H4 (cell line): ENCODE data around the gene ACTL10. TPM values are rescaled to one million over a fixed set of nuclear protein-coding genes. Genes with fewer than 3 reads are reported as not detected.
"Not testable (repeated sequence)": the region's sequence is repeated elsewhere in the genome, so short reads cannot be mapped to it uniquely, and the experiment has no call there.

ENCODE experiments used
- DNase-seq: peaks from one replicate; pipeline ENCODE4 v3.0.0-alpha.2; 2015; ENCODE audit warnings: low spot score
- total RNA-seq: library from RNA; depleted of rRNA; stranded (reverse); fragments of >200 nt; shearing (Covaris generic); gene quantifications from 2 replicates; pipeline ENCODE4 v1.2.3, GENCODE V29; 2014; rRNA removed

The ACTL10 gene
- total RNA-seq: not detected in 2 replicates

GRCh38 chr20:33666293-33667244, at the start of gene ACTL10:
Gene ACTL10, plus strand, starts transcription at chr20:33666943. Its CDS starts 555 bp downstream, at chr20:33667498.
- no peak for DNase-seq

- DNase-seq: no peak
These were observed 44.9 kb upstream of the ACTL10 start for GRCh38 chr20:33621717-33622400.

GRCh38 chr20:33622705-33623365, 43.9 kb upstream of the ACTL10 start:
- no peak for DNase-seq

GRCh38 chr20:33624399-33624798, 42.3 kb upstream of the ACTL10 start:
- DNase-seq: no peak

GRCh38 chr20:33626190-33626589, 40.6 kb upstream of the ACTL10 start:
- no peak for DNase-seq

GRCh38 chr20:33627577-33628216, 39.0 kb upstream of the ACTL10 start:
- no peak for DNase-seq

GRCh38 chr20:33629533-33629932, 37.2 kb upstream of the ACTL10 start:
- no peak for DNase-seq

- no peak for DNase-seq
These were observed 36.8 kb upstream of the ACTL10 start for GRCh38 chr20:33629979-33630378.

- no peak for DNase-seq
These were observed 36.2 kb upstream of the ACTL10 start for GRCh38 chr20:33630507-33630906.

GRCh38 chr20:33631910-33632309, 34.8 kb upstream of the ACTL10 start:
- DNase-seq: not testable (repeated sequence)

GRCh38 chr20:33635341-33635740, 31.4 kb upstream of the ACTL10 start:
- DNase-seq: no peak

GRCh38 chr20:33636776-33637175, 30.0 kb upstream of the ACTL10 start:
- DNase-seq: no peak

- DNase-seq: no peak
These were observed 26.5 kb upstream of the ACTL10 start for GRCh38 chr20:33640287-33640686.

- DNase-seq: no peak
These were observed 22.3 kb upstream of the ACTL10 start for GRCh38 chr20:33644313-33645071.

- DNase-seq: no peak
These were observed 21.7 kb upstream of the ACTL10 start for GRCh38 chr20:33645072-33645358.

GRCh38 chr20:33645396-33645795, 21.3 kb upstream of the ACTL10 start:
- no peak for DNase-seq

- DNase-seq: no peak
These were observed 20.6 kb upstream of the ACTL10 start for GRCh38 chr20:33646191-33646590.

- not testable (repeated sequence) for DNase-seq
These were observed 19.7 kb upstream of the ACTL10 start for GRCh38 chr20:33646959-33647602.

- DNase-seq: no peak
These were observed 18.9 kb upstream of the ACTL10 start for GRCh38 chr20:33647603-33648395.
